Bronchus fibroblast of lung (primary cell): ENCODE results near the gene ECHDC3. TPM values are rescaled to one million over a fixed set of nuclear protein-coding genes. Genes with fewer than 3 reads are reported as not detected.

Experiments
- total RNA-seq: library from RNA; depleted of rRNA; stranded (reverse); fragments of >200 nt; gene quantifications from 2 replicates; pipeline ENCODE4 v1.2.3, GENCODE V29; 2015

The ECHDC3 gene
- 29.8 and 33.4 TPM in 2 replicates for total RNA-seq

GRCh38 chr10:11742009-11742778 lies at the start of gene ECHDC3:
Gene ECHDC3, plus strand, starts transcription at chr10:11742382. Its CDS starts 195 bp downstream, at chr10:11742577.

Other genes starting within 250 kb of the ECHDC3 start
- 8.9 and 9.2 TPM in 2 replicates for gene USP6NL, start 130.7 kb upstream of the ECHDC3 start, total RNA-seq
- 4.7 and 7.3 TPM in 2 replicates for gene PROSER2, start 81.0 kb downstream of the ECHDC3 start, total RNA-seq